Head of caudate nucleus (tissue), 42 donors: Measurements from ENCODE around the gene IFI35.
A peak's percentile ranks its signal among the peaks of the same experiment; 100 is the strongest.
"Not testable (repeated sequence)": the region's sequence is repeated elsewhere in the genome, so short reads cannot be mapped to it uniquely, and the experiment has no call there.

Experiments used
- DNase-seq, 42 donors: peaks; one replicate each; pipeline versions ENCODE4 v3.0.0 to v3.0.0-alpha.2; 2020 to 2021; ENCODE audit warnings: mixed read lengths in 7 of 42
- intact Hi-C: fragments of 100-400 bp; cut with DNase I; formaldehyde crosslinking; loops from one replicate; pipeline ENCODE4 v1.15.0; 2022

IFI35 gene

GRCh38 chr17:42992872-42993271, 13.7 kb upstream of the IFI35 start:
- intact Hi-C loops: loop anchor here (10.0 kb wide), 1 partner anchor 148 kb away; the partner anchor contains the start of gene AOC2
- DNase-seq: no peak

DNA sequence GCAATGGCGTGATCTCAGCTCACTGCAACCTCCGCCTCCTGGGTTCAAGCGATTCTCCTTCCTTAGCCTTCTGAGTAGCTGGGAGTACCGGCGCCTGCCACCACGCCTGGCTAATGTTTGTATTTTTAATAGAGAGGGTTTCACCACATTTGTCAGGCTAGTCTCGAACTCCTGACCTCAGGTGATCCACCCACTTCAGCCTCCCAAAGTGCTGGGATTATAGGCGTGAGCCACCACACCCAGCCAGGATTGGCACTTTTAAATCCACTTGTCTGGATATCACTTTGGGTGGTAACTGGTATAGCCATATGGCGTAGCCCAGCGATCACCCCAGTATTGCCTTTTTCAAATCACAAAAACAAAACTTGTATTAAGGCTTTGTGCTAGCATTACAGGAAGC, 12.7 kb upstream of the IFI35 start:
- not testable (repeated sequence) for DNase-seq
- intact Hi-C loops: loop anchor here (10.0 kb wide), 1 partner anchor 149 kb away; the partner anchor contains the start of gene AOC2

GRCh38 chr17:42997390-42997983, 9.1 kb upstream of the IFI35 start:
- no peak for DNase-seq
- intact Hi-C loops: loop anchor here (10.0 kb wide), 1 partner anchor 153 kb away; the partner anchor contains the start of gene AOC2

- intact Hi-C loops: loop anchor here (10.0 kb wide), 1 partner anchor 153 kb away; the partner anchor contains the start of gene AOC2
- peak; percentile 95 to 100 (median 99) for DNase-seq
Observed at GRCh38 chr17:42997984-42998938, 8.3 kb upstream of the IFI35 start, which contains the start of gene RPL27. Gene RPL27 (plus strand): TSS chr17:42998419. CDS start chr17:42998751, 332 bp downstream.

- no peak for DNase-seq
- intact Hi-C loops: loop anchor here (10.0 kb wide), 1 partner anchor 154 kb away; the partner anchor contains the start of gene AOC2
Observed at GRCh38 chr17:42999003-42999525, 7.5 kb upstream of the IFI35 start.

- DNase-seq, intact Hi-C loops: not testable (repeated sequence)
Observed at GRCh38 chr17:43000894-43001293, 5.7 kb upstream of the IFI35 start.

DNA sequence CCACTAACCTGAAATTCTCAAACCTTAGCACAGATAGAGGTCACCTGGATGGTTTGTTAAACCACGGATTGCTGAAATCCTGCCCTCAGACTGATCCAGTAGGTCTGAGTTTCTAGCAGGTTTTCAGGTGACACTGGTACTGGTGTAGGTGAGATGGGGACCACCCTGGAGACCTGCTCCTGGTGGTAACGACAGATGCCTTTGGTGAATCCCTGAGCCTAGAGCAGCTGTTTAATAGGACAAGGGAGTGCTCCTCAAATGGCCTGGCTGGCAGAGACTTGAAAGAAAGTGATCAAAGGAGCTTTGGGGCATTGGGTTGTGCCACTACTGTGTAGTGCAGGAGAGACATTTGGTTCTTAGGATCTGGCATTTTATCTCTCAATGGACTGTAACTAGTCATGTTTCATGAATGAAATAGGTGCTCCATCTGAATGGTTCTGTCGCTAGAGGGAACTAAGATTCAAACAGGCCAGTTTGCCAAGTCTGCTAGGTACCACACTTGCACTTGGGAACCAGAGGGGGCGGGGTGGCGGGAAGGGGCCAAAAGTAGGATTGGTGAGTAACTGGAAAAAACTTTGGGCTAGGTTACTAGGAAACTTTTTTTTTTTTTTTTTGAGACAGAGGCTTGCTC, 2.9 kb upstream of the IFI35 start:
- DNase-seq: no peak
- intact Hi-C loops: no loop called here

DNA sequence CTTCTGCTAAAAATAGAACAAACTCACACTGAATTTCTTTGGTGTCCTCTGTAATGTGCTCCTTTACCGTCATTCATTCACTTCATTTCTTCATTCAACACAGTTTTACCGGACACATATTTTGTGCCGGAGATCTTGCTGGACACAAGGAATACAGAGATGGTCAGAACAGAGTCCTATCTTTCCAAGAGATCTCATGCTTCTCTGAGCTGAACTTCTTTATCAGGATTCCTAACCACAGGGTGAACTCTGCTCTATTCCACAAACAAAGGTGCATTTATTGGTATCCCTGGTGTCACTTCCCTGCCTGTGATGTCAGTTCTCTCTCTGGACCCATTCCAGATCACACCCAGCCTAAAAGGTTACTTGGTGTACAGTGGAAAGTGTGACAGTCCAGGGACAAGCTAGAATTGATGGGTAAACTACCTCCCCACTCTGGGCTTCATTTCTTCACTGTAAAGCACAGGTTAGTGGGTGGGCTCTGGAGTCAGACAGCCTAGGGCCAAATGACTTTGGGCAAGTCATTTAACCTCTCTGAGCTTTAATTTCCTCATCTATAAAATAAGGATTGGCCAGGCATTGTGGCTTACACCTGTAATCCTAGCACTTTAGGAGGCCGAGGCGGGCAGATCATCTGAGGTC, 4.2 kb downstream of the IFI35 start:
- intact Hi-C loops: no loop called here
- no peak for DNase-seq

GRCh38 chr17:43011728-43012472, 5.3 kb downstream of the IFI35 start:
- intact Hi-C loops: no loop called here
- DNase-seq: no peak

GRCh38 chr17:43013296-43013695, 6.7 kb downstream of the IFI35 start:
- intact Hi-C loops: no loop called here
- DNase-seq: no peak

DNA sequence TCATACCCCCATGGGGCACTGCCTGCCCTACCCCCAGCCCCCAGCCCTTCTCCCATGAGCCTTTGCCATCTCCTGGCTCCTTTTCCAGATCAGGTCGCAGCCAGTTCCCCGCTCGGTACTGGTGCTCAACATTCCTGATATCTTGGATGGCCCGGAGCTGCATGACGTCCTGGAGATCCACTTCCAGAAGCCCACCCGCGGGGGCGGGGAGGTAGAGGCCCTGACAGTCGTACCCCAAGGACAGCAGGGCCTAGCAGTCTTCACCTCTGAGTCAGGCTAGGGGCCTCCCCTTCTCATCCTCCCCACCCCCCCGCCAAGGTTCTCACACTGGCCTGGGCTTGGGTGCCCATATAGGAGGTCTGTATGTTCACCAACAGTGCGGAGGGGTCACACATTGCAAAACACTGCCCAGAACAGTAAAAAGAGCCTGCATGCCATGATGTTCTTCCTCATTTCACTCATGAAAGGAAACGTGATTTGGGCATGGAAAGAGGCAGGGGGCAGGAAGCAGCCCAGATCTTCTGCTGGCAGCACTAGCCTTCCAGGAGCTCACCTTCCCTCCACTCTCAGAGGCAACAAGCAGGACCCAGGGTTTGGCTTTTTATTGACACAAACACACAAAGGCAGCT, 7.5 kb downstream of the IFI35 start:
- intact Hi-C loops: no loop called here
- no peak for DNase-seq

DNA sequence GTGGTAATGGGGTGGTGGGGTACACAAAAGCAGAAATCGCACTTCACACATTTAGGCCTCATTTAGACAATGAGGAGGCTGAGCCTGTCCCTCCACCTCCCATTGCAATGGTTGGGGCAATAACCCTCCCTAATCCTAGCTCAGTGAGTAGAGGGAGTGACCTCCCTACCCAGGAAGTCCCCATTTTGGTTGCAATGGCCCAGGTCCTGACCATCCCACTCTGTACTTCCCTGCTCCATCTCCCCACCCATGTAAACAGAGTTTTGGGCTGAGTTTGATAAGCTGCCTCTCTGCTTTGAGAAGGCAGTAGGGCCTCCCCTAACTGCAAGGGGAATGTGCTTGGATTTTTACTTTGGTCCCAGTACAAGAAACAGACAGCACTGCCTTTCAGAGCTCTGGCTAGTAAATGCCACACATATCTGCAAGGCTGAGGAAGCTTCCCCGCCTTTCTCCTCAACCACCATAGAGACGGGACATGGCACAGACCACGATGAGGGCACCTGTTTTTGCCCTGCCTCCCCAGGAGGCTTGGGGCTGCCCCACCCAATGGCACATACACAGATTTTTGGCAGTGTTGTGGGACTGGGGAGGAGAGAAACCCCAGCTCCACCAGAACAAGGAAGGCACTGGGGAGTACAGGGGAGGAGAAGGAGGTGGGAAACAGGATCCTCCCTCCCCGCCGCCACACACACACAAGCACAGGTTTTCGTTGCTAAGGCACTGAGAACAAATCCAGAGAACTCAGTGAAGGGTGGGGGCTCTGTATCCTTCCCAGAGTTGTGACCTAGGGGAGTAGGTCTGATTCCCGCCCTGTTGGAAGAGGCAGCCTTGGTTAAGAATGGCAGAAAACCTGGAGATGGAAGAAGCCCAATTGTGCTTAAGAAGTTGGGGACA, 8.3 kb downstream of the IFI35 start:
- DNase-seq: peak in 23 of 42 donors; percentile 23 to 78 (median 53)
- intact Hi-C loops: no loop called here

- intact Hi-C loops: no loop called here
- no peak for DNase-seq
Observed at GRCh38 chr17:43015579-43015978, 9.0 kb downstream of the IFI35 start.

- DNase-seq: no peak
- intact Hi-C loops: no loop called here
Observed at GRCh38 chr17:43016216-43016615, 9.6 kb downstream of the IFI35 start.

DNA sequence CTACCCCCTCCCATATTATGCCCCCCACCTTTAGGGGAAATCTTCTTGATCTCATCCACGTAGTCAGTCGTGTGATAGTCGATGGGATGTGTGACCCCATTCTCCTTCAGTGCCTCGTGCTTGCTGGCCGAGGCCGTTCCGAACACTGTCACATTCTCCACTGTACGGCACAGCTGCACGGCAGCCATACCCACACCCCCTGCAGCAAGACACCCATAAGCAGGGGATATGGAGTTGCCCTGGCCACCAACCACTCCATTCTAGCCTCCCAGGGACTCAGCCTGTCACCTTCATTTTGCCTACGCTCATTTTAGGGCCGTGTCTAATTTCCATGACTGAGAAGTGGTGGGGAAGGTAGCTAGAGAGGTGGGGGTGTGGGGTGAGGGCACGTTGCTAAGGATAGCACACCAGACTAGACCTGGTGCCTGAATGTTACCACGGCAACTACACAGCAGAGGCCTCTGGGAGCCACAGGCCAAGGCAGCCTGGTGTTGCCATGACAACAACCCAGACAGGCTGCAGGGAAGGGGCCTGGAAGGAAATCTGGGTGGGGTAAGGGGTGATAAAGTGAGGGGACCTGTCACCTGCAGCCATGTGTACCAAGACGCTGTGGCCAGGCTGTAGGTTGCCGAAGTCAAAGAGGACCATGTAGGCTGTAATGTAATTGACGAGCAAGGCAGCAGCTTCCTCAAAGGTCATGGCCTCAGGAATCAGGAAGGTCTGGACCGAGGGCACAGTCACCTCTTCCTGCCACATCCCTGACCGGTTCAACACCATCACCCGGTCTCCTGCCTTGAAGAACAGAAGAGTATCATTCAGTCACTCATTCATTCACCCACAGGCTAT, 11.6 kb downstream of the IFI35 start:
- peak; percentile 41 to 95 (median 76) for DNase-seq
- intact Hi-C loops: no loop called here

DNA sequence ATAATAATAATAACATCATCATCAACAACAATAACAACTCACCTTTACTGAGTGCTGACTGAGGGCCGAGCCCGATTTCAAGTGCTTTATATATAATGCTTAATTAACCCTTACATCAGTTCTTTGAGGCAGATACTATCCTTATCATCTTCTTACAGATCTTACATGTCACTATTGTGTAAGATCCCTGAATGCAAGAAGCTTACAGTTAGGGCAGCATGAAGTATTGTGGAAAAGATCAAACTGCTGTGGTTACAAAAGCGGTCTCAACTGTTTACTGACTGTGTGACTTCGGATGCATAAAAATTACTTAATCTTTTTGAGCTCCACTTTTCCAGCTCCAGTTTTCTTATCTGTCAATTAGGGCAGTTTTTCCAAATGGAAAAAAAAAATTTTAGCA, 12.3 kb downstream of the IFI35 start:
- intact Hi-C loops: no loop called here
- DNase-seq: no peak
